Measurements from ENCODE around the gene UBE2S.

Gene UBE2S

DNA sequence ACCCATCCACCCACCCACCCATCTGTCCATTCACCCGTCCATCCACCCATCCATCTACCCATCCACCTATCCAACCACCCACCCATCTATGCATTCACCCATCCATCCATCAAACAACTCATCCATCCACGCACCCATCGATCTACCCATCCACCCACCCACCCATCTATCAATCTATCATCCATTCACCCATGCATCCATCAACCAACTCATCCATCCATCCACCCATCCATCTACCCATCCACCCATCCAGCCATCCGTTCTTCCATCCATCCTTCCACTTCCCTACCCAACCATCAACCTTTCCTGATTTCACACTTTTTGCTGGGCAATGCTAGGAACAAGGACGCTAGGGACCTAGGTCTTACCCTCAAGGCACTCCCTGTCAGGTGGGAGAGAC lies 25.6 kb downstream of the UBE2S start:
- no peak for DNase-seq

DNA sequence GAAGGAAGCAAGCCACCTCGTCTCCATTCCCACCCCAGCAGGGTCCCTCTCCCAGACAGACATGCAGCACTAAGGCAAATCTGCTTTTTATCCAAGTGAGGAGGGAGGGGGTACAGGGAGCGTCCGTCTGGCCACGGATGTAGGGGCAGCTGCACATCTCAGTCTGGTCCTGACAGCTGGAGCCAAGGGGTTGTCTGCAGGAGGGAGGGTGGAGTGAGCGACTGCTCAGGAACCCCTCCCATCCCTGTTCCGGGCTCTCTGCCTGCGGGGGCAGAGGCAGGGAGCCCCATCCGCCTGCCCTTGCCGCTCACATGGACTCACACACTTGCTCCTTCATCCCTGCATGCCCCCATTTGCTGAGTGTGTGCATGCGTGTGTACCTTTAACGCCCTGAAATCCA lies 28.4 kb downstream of the UBE2S start:
- no peak for DNase-seq

DNA sequence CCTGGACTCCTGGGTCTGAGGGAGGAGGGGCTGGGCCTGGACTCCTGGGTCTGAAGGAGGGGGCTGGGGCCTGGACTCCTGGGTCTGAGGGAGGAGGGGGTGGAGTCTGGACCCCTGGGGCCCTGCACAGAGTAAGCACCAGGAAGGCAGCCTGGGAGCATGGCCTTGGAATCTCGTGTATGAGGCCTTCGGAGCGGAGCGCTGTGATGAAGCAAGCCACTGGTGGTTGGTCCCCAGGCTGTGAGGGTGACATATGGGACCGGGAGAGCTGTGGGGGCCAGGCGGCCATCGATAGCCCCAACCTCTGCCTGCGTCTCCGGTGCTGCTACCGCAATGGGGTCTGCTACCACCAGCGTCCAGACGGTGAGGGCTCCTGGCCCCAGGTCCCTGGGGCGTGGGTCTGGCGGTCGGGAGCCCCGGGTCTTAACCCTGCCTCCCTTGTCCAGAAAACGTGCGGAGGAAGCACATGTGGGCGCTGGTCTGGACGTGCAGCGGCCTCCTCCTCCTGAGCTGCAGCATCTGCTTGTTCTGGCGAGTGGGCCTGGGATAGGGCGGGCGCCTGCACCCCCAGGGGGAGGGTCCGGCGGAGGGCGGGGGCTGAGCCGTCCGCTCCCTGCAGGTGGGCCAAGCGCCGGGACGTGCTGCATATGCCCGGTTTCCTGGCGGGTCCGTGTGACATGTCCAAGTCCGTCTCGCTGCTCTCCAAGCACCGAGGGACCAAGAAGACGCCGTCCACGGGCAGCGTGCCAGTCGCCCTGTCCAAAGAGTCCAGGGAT lies 30.0 kb downstream of the UBE2S start:
- DNase-seq, result no peak

DNA sequence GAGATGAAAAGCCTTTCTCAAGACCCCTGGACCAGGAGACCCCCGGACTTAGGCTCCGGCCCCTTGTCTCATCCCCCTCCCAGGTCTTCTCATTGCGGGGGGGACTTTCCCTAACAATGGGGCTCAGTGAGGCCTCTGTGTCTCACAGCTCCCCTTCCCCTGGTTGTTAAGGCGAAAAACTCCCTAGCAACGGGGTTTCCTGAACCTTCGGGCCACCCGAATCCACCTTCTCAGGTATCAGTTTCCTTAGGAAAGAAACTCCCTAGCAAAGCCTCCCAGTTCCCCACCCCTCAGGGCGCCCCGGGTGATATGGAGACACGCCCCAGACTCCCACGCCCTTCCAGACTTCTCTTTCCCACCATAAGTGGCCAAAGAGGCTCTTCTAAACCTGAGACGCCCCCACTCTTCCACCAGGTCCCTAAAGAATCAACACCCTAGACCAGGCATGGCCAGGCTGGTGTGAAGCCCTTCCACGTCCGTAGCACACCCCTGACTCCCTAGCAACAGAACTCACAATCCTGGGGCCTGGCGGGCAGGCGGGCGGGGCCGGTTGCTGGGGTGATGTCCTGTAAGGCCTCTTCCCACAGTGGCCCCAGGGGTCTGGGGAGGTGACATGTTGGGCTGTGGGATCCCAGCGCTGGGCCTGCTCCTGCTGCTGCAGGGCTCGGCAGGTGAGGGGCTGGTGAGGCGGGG lies 31.2 kb downstream of the UBE2S start, which contains the start of gene TMEM190:
TSS of gene TMEM190 (plus strand) at position 586 of the 693 bp plus-strand sequence. CDS start at position 614, 28 bp downstream.
- no peak for DNase-seq

DNA sequence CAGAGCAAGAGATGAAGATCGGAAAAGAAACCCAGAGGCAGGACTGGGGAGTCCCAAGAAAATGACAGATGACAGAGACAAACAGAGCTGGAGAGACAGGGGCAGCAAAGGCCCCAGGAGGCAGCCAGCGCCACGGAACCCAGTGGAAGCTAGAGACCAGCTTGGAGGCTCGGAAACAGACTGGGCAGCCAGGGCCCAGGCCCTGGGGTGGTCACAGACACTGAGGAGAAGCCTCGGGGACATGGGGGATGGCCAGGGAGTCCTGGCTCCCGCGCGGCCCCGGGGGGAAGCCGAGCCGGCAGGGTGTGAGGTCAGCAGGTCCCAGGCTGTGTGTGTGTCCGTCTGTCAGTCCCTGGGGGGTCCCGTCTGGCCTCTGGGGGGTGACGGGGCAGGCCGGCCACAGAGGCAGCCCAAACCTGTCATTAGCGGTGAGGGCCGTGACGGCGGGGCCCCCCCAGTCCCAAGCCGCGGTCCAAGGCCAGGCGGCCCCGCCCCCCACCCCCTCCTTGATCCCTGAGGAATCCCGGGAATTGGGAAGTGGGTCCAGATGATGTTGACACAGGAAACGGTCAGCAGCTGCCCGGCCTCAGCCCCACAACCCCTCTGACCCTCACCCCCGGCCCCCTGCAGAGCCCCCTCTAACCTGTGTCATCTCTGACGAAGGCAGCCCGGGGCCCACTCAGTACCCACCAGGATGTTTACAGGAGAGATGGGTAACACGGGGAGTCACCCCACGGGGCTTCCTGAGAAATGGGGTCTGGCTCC lies 33.4 kb downstream of the UBE2S start:
- DNase-seq, result no peak

DNA sequence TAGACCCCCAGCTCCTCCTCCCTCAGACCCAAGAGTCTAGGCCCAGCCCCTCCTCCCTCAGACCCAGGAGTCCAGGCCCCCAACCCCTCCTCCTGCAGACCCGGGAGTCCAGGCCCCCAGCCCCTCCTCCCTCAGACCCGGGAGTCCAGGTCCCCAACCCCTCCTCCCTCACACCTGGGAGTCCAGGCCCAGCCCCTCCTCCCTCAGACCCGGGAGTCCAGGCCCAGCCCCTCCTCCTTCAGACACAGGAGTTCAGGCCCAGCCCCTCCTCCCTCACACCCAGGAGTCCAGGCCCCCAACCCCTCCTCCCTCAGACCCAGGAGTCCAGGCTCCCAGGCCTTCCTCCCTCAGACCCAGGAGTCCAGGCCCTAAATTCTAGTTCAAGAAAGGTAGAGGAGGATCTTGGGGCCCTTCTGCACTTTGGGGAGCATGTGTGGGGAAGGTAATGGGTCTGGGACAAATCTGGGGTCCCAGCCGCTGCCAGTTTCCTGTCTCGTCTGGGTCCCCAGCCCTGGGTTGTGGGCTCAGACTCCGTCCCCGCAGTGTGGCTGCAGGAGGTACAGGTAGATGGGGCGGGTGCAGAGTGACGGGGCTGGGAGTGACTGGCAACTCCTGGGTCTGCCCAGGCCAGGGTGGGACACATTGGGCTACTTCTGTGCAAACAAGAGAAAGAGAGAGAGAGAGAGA lies 34.1 kb downstream of the UBE2S start:
- DNase-seq, result no peak

DNA sequence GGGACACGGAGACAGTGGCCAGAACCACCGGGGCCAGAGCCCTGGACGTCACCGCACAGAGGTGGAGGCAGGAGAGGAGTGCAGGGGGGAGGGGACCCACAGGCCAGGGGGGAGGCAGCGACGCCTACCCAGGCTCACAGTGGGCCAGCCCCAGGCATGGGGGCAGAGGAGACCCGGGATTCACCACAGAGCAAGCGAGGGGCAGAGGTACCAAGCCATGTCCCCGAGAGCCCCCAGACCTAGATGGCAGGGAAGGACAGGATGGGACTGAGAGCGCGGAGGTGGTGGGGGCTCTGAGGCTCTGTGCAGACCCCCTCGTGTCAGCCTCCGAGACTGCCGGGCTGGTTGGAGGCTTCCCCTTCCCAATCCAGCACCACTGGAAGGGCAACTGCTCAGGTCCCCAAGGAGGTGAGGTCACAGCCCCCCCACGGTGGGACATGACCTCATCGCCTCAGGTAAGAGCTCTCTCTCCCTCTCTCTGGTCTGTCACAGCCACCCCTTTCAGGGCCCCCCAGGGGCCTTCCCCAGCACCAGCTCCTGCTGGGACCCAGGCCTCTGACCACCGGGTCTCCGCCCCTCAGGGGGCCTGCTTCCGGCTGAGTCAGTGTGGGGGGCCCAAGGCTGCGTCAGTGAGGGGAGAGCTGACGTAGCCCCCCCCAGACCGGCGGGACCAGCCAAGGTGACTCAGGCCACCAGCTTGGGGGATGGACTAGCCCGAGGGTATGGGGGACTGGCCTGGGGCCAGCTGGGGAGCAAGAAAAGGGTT lies 35.1 kb downstream of the UBE2S start:
- DNase-seq, result no peak

DNA sequence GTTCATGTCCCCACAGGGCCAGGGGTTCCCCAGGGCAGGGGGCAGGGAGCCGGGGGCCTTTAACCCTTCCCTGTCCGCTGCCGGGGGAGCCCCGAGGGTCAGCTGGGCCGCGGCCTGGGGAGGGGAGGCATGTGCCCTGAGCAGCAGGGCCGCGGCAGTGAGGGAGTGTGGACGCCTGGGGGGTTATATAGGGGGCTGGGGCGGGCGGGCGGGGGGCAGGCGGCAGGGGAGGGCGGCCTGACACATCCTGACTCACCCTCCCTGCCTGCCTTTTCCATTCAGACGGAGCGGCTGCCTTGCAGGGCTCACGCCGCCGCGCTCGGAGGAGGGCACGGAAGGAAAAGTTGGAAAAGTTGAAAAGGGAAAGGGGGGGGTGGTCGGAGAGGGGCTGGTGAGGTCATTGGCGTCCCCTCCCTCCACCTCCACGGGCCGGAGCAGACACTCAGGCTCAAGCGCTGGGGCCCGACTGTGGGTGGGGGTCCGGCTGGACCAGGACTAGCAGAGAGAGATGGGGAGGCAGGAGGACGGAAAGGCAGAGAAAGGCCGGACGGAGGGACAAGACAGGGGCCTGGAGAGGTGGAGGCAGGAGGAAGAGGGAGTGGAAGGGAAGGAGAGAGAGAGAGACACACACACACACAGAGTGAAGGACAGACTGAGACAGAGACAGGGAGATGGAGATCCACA lies 37.1 kb downstream of the UBE2S start, which contains the start of gene IL11:
TSS of gene IL11 (minus strand) at position 159 of the 684 bp plus-strand sequence. CDS start at position 6, 153 bp downstream.
- DNase-seq, result no peak

DNA sequence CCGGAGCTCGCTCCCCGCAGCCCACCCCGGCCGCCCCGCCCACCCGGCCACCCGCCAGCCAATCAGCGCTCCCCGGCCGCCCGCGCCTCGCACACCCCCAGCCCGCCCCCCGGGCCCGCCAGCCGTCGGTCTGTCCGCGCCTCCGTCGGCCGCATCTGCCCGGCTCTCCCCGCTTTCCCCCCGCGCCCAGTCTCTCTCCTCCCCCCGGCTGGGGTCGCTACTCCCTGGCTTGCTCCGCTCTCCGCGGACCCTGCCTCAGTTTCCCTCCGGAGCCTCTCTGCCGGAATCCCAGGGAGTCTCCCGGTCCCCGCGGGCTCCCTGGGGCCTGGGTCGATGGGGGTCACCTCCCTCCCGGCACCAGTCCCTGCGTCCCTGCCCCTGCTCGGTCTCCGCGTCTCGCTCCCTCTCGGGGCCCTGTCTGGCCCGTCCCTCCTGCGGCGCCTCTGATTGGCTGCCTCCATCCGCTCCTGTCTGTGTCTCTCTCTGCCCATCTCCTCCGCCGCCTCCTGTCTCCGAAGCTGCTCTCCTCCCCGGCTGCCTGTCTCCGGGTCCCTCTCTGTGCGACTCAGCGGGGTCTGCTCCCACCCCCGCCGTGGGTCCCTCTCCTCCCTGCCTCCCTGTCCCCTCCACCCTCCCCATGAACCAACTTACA lies 37.8 kb downstream of the UBE2S start:
- DNase-seq, result peak; percentile 30

DNA sequence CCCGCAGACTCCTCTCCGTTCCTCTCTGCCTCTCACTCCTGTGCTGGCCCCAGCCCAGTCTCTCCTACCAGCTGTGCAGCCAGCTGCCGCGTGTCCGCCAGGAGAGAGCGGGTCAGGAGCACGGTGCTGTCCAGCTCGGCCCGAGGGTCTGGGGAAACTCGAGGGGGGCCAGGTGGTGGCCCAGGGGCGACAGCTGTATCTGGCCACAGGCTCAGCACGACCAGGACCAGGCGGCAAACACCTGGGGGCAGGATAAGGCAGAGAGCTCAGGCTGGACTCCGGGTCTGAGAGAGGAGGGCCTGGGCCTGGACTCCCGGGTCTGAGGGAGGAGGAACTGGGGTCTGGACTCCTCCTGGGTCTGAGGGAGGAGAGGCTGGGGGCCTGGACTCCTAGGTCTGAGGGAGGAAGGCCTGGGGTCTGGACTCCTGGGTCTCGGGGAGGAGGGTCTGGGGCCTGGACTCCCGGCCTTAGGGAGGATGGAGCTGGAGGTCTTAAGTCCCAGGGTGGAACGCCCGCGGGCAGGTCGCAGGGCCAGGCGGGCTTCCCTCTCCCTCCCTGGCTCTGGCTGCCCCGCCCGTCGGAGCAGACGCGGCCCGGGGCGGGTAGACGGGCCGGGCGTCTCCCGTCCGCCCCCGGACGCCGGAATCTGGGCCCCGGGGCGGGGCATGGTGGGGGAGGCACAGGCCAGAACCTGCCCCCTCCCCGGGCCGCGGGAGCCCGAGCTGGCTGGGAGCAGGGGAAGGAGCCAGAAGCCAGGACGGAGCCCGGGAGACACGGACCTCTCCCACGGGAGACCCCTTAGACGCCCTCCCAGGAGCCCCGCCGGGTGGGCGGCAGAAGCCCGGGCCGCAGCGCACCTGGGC lies 38.7 kb downstream of the UBE2S start:
- no peak for DNase-seq

DNA sequence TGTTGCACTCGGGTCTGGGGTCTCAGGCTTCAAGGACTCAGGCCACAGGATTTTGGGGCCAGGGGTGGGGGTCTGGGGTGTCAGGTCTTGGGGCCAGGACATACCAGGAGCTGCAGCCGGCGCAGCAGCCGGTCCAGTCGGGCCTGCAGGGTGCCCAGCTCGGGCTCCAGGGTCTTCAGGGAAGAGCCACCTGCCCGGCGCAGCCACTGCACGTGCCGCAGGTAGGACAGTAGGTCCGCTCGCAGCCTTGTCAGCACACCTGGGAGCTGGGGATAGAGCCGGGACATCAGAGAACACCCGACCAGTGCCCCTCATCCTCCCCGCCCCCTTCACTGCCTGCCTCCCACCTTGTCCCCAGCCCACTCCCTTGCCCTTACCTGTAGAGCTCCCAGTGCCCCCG lies 39.5 kb downstream of the UBE2S start:
- no peak for DNase-seq

DNA sequence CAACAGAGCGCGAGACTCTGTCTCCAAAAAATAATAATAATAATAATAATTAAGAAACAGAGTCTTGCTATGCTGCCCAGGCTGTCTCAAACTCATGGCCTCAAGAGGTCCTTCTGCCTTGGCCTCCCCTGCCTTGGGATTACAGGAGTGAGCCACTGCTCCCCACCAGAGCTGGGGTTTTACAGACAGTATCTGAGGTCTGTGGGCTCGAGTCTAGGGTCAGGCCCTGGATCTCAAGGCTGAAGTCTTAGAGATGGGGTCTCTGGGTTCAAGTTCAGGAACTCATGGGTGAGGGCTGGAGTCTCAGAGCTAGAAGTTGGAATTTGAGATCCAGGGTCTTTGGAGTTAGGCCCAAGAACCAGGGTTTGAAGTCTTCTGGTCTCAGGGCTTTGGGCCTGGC lies 40.8 kb downstream of the UBE2S start:
- no peak for DNase-seq

DNA sequence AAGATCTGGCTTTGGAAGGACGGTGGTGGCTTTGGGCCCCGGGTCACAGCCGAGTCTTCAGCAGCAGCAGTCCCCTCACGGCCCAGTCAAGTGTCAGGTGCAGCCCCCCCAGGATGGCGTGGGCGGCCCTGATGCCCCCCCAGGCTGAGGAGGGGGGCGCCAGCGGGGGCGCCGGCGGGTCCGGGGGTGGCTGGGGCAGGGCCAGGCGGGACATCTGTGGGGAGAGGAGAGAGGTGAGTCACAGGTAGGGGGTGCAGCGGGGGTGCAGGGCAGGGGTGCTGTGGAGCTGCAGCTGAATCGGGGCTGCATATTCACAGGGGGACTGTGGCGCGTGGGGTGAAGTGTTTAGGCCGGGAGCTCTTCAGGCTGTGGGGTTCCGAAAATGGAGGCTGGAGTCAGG lies 41.6 kb downstream of the UBE2S start:
- no peak for DNase-seq

DNA sequence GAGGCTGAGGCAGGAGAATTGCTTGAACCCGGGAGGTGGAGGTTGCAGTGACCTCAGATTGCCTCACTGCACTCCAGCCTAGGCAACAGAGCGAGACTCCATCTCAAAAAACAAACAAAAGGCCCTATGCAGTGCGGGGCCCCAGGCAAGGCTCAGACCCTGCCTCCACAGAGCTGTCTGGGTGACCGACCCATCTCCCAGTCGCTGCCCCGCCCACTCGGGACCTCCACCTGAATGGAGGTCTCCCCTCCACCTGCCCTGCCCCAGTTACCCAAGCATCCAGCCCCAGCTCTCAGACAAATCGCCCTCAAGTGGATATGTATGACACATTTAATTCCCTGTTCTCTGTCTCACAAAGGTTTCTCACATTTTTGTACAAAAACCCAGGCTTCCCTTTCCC lies 42.3 kb downstream of the UBE2S start:
- no peak for DNase-seq

DNA sequence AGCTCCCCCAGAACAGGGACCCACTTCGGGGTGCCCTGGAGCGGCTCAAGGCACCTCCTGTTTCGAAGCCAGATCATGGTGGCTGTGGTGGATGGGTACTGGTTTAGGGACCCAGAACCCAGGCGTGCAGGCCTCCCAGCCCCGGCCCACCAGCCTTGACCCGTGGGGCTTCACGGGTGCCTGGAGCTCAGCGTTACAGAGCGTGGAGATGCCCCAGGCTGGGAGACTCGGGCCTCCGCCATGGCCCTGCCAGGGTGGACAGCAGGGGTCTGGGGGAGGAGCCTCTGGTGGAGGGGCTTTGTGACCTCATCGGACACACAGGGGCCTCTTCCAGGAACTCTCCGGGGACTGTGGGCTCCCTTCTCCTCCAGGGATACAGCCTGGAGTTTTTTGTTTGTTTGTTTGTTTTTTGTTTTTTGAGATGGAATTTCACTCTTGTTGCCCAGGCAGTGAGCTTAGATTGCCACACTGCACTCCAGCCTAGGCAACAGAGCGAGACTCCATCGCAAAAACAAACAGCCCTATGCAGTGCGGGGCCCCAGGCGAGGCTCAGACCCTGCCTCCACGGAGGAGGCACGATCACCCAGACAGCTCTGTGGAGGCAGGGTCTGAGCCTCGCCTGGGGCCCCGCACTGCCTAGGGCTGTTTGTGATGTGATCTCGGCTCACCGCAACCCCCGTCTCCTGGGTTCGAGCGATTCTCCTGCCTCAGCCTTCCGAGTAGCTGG lies 44.4 kb downstream of the UBE2S start, which contains the start of gene GARIN5B:
TSS of gene GARIN5B (minus strand) at position 271 of the 727 bp plus-strand sequence. CDS start at position 77, 194 bp downstream.
- DNase-seq, result no peak

DNA sequence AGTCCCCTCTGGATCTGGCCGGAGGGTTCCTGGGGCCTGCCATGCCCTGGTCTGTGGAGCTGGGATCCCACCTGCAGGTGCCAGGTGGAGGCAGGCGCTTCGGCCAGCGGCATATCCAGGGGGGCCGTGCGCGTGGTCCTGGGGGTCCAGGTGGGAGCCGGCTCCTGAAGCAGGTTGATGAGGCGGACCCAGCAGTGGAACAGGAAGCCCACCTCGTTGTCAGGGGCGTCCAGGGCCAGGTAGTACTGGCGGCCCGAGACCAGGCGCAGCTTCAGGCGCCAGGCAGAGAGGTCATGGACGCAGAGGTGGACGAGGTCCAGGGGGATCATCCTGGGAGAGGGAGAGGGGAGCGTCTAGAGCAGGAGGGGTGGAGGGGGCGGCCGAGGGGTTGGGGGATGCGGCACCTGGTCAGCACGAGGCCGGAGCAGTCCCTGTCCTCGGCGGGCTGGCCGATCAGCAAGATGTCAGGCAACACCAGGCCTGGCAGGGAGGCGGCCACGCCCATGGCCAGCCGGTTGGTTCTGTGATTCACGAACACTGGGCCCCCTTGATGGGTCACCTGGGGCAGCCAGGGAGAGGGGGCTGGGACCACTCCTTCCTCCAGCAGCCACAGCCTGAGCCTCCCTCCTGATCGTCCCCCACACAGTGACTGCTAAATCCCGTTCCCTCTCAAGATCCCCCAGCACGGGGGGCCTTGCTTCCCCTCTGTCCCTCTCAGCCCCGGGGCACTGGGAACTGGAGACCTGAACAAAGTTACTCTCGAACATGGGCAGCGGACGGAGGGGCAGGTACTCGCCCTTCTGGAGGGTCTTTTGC lies 45.2 kb downstream of the UBE2S start:
- no peak for DNase-seq

DNA sequence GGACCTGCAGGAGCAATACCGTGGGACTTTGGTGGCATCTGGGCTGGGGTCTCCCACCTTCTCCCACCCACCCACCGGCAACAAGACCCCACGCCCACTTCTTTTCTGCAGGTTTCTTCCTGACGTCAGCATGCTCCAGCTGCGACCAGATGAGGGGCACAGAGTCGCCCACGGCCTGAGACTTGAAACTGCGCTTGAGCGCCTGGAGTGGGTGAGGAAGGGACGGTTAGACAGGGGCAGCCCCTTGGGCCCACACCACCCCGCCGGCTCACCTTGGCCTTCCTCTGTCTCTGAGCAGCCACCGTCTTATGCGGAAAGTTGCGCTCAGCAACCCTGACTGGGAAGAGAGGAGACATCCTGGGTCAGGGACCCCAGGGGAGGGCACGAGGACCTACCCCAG lies 46.7 kb downstream of the UBE2S start:
- DNase-seq, result no peak
